ENCODE results near the gene RASIP1.

RASIP1 gene

GRCh38 chr19:48752496-48753365, 12.3 kb upstream of the RASIP1 start, which contains the start of gene FUT1:
Gene FUT1 (minus strand): TSS chr19:48752641. CDS start chr19:48751281, 1,360 bp downstream.
- peak; percentile 11 for DNase-seq

GRCh38 chr19:48751845-48752495, 11.6 kb upstream of the RASIP1 start:
- no peak for DNase-seq

- no peak for DNase-seq
These were observed 10.5 kb upstream of the RASIP1 start for GRCh38 chr19:48750771-48751504.

GRCh38 chr19:48750351-48750750, 9.9 kb upstream of the RASIP1 start:
- DNase-seq: no peak

- DNase-seq: no peak
These were observed 9.3 kb upstream of the RASIP1 start for GRCh38 chr19:48749571-48750198.

- DNase-seq: peak; percentile 32
These were observed 6.5 kb upstream of the RASIP1 start, which contains the start of gene IZUMO1 for GRCh38 chr19:48746738-48747575. Gene IZUMO1 (minus strand): TSS chr19:48746909. CDS start chr19:48745859, 1,050 bp downstream.

GRCh38 chr19:48746110-48746509, 5.7 kb upstream of the RASIP1 start:
- DNase-seq: no peak

GRCh38 chr19:48745208-48745995, 5.0 kb upstream of the RASIP1 start:
- peak; percentile 21 for DNase-seq

- no peak for DNase-seq
These were observed 1.7 kb upstream of the RASIP1 start for GRCh38 chr19:48742096-48742495.

GRCh38 chr19:48741129-48741999, 954 bp upstream of the RASIP1 start:
- no peak for DNase-seq

GRCh38 chr19:48739404-48740163, 826 bp downstream of the RASIP1 start:
- no peak for DNase-seq

- DNase-seq: peak; percentile 88
These were observed 1.6 kb downstream of the RASIP1 start for GRCh38 chr19:48738557-48739403.

- DNase-seq: no peak
These were observed 2.9 kb downstream of the RASIP1 start for GRCh38 chr19:48737360-48737998.

- no peak for DNase-seq
These were observed 5.3 kb downstream of the RASIP1 start for GRCh38 chr19:48735031-48735615.

GRCh38 chr19:48734625-48735024, 5.8 kb downstream of the RASIP1 start:
- DNase-seq: no peak

- DNase-seq: no peak
These were observed 9.0 kb downstream of the RASIP1 start for GRCh38 chr19:48731452-48731851.
